OCI-LY3 (cell line): Measurements from ENCODE around the gene EMC9.

Experiments used
- H2AFZ ChIP-seq: fragments of 200-600, 300-600 bp; shearing (Covaris generic); 2 replicates; pipeline ENCODE4 v1.6.0; 2014; ENCODE audit warnings: antibody characterized with exemption, low read depth, low read length
- H3K27ac ChIP-seq: fragments of 200-600, 300-600 bp; sonication (generic); 2 replicates; pipeline ENCODE4 v1.5.1; 2014; ENCODE audit warnings: mild to moderate bottlenecking, low read length, moderate library complexity, mixed read lengths
- H3K27me3 ChIP-seq: fragments of 200-600, 300-600 bp; sonication (generic); 2 replicates; pipeline ENCODE4 v1.6.1; 2014; ENCODE audit warnings: low read depth, low read length, mixed read lengths
- H3K36me3 ChIP-seq: fragments of 200-600, 300-600 bp; sonication (generic); replicated peaks from 2 replicates; pipeline ENCODE3; 2014; ENCODE audit warnings: low read depth, low read length, mixed read lengths
- H3K4me1 ChIP-seq: fragments of 300-600, 200-600 bp; sonication (generic); 2 replicates; pipeline ENCODE4 v1.6.1; 2014; ENCODE audit warnings: low read length, mixed read lengths
- H3K4me2 ChIP-seq: fragments of 200-600, 300-600 bp; sonication (generic); 2 replicates; pipeline ENCODE4 v1.6.1; 2014; ENCODE audit warnings: low read length, mixed read lengths
- H3K4me3 ChIP-seq: fragments of 300-600, 200-600 bp; sonication (generic); 2 replicates; pipeline ENCODE4 v1.5.1; 2014; ENCODE audit warnings: antibody characterized with exemption, mild to moderate bottlenecking, low read length, moderate library complexity
- H3K79me2 ChIP-seq: fragments of 300-600, 200-600 bp; shearing (Covaris generic); 2 replicates; pipeline ENCODE4 v1.6.1; 2014; ENCODE audit warnings: mild to moderate bottlenecking, low read length, mixed read lengths
- H3K9ac ChIP-seq: fragments of 300-600, 200-600 bp; shearing (Covaris generic); 2 replicates; pipeline ENCODE4 v1.6.0; 2014; ENCODE audit warnings: mild to moderate bottlenecking, low read length, moderate library complexity
- H3K9me3 ChIP-seq: fragments of 200-600, 300-600 bp; shearing (Covaris generic); 2 replicates; pipeline ENCODE4 v1.6.1; 2014; ENCODE audit warnings: low read length, mixed read lengths; ENCODE audit not compliant: insufficient read depth
- H4K20me1 ChIP-seq: fragments of 200-600, 300-600 bp; sonication (generic); 2 replicates; pipeline ENCODE4 v1.6.1; 2016; ENCODE audit warnings: low read length, mixed read lengths; ENCODE audit not compliant: insufficient read depth
- CTCF ChIP-seq: fragments of 200-600, 300-600 bp; sonication (generic); IDR thresholded peaks from 2 replicates; pipeline ENCODE4 v1.5.1; 2014; ENCODE audit warnings: antibody characterized with exemption, low read length, low read depth
- EZH2phosphoT487 ChIP-seq: fragments of 200-600 bp; shearing (Covaris generic); IDR thresholded peaks from 2 replicates; pipeline ENCODE4 v1.6.1; 2018; ENCODE audit warnings: antibody characterized with exemption, mixed run types, low read depth

The EMC9 gene

GRCh38 chr14:24122416-24122815, 19.0 kb downstream of the EMC9 start:
- no peak overlapping the region for H3K4me3 ChIP-seq
- H3K9me3 ChIP-seq: no peaks in the 10 kb centered on the region
- H3K4me1 ChIP-seq: peaks cover 19% of the 10 kb centered on the region
- H3K27ac ChIP-seq: no peak overlapping the region
- H3K36me3 ChIP-seq: peaks cover 41% of the 10 kb centered on the region
- TF ChIP-seq EZH2phosphoT487 (no peak), CTCF (no peak)
- H3K79me2 ChIP-seq: no peaks in the 10 kb centered on the region
- no peaks in the 10 kb centered on the region for H3K27me3 ChIP-seq
- H3K4me2 ChIP-seq: no peak overlapping the region
- H4K20me1 ChIP-seq: no peaks in the 10 kb centered on the region
- no peak overlapping the region for H3K9ac ChIP-seq
- no peak overlapping the region for H2AFZ ChIP-seq

GRCh38 chr14:24121210-24121609, 20.2 kb downstream of the EMC9 start:
- H3K27me3 ChIP-seq: no peaks in the 10 kb centered on the region
- H3K27ac ChIP-seq: no peak overlapping the region
- TF ChIP-seq CTCF (no peak), EZH2phosphoT487 (no peak)
- peaks cover 48% of the 10 kb centered on the region for H3K36me3 ChIP-seq
- no peak overlapping the region for H3K4me3 ChIP-seq
- no peak overlapping the region for H2AFZ ChIP-seq
- 0 out of 2 replicates have a peak, but pooled peaks cover 4% of the 10 kb centered on the region for H3K79me2 ChIP-seq
- no peak overlapping the region for H3K4me2 ChIP-seq
- no peaks in the 10 kb centered on the region for H4K20me1 ChIP-seq
- H3K4me1 ChIP-seq: peaks cover 19% of the 10 kb centered on the region
- no peaks in the 10 kb centered on the region for H3K9me3 ChIP-seq
- H3K9ac ChIP-seq: no peak overlapping the region

- no peak overlapping the region for H3K27ac ChIP-seq
- no peak overlapping the region for H3K4me3 ChIP-seq
- H3K9ac ChIP-seq: no peak overlapping the region
- no peak overlapping the region for H3K4me2 ChIP-seq
- TF ChIP-seq EZH2phosphoT487: no peak
- no peak for TF ChIP-seq CTCF
- H3K27me3 ChIP-seq: no peaks in the 10 kb centered on the region
- H3K79me2 ChIP-seq: peaks cover 12% of the 10 kb centered on the region; the same call in 1 of the 2 replicates
- no peaks in the 10 kb centered on the region for H4K20me1 ChIP-seq
- H2AFZ ChIP-seq: no peak overlapping the region
- H3K9me3 ChIP-seq: no peaks in the 10 kb centered on the region
- H3K36me3 ChIP-seq: peaks cover 48% of the 10 kb centered on the region
- peaks cover 26% of the 10 kb centered on the region for H3K4me1 ChIP-seq
Measured at GRCh38 chr14:24119691-24120090, 21.7 kb downstream of the EMC9 start.

GRCh38 chr14:24117179-24117578, 24.2 kb downstream of the EMC9 start:
- H3K27ac ChIP-seq: no peak overlapping the region
- H3K9me3 ChIP-seq: no peaks in the 10 kb centered on the region
- no peak overlapping the region for H2AFZ ChIP-seq
- H3K4me1 ChIP-seq: peaks cover 8% of the 10 kb centered on the region
- TF ChIP-seq EZH2phosphoT487 (no peak), CTCF (no peak)
- no peak overlapping the region for H3K4me2 ChIP-seq
- H3K4me3 ChIP-seq: no peak overlapping the region
- no peaks in the 10 kb centered on the region for H4K20me1 ChIP-seq
- peaks cover 12% of the 10 kb centered on the region; the same call in 1 of the 2 replicates for H3K79me2 ChIP-seq
- no peaks in the 10 kb centered on the region for H3K27me3 ChIP-seq
- H3K36me3 ChIP-seq: peaks cover 34% of the 10 kb centered on the region
- H3K9ac ChIP-seq: no peak overlapping the region
